HK-2 (cell line): ENCODE measurements around the gene ATP13A3.

Source experiments
- DNase-seq: peaks from one replicate; pipeline ENCODE4 v3.0.0-alpha.2; 2018; ENCODE audit not compliant: unreplicated experiment

The ATP13A3 gene

DNA sequence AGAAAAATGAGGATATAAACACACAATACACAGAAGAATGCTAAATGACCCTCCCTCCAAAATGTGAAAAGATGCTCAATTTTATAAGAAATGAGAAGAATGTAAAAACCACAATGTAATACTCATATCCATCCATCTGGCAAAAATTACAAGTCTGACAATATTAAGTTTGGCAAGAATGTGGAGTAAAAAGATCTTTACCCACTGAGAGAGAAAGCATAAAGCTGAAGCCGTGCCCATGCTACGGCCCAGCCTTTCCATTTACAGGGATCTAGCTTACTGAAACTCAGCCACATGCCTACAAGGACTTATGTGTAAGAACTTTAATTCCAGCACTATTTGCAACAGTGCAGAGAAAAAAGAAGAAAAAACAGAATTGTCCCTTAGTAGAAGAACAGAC is 42.9 kb downstream of the ATP13A3 start:
- DNase-seq, result no peak

DNA sequence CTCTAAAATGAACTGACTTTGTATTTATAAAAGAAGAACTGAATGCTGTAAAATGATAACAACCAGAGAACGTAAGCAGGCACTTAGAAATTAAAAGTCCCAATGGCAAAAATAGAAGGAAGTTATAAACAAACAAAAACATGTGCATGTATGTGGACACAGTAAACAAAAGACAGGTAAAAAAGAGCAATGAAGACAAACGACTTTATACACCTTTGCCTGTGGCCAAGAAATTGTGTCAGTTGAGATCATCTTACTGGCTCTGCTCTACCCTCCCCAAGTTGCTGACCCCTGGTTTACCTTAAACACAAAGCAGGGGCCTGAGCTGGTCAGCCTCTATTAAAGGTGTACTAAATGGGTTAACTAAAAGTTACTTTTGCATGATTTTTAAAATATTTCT is 46.0 kb downstream of the ATP13A3 start:
- DNase-seq, result no peak

- no peak for DNase-seq
Measured at GRCh38 chr3:194439881-194440550, 46.8 kb downstream of the ATP13A3 start.

- no peak for DNase-seq
Measured at GRCh38 chr3:194434503-194434902, 52.3 kb downstream of the ATP13A3 start.

DNA sequence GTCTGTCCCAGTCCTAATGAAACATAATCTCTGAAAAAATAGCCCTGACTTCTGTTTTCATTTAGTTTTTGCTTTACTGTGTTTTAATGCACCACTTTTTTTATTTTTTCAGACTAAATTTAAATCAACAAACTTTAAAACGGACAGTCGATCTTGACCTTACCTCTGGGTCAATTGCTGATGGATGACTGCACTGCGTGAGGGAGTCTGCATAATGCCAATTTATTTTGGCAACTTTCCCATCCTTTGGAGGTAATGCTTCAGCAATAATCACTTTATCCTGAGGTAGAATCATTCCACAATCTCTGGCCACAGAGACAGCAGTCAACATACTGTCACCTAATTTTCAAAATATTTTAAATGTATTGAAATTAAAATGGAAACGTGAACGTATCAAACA is 55.2 kb downstream of the ATP13A3 start:
- DNase-seq, result no peak

GRCh38 chr3:194425399-194425798 is 61.4 kb downstream of the ATP13A3 start:
- DNase-seq, result no peak

DNA sequence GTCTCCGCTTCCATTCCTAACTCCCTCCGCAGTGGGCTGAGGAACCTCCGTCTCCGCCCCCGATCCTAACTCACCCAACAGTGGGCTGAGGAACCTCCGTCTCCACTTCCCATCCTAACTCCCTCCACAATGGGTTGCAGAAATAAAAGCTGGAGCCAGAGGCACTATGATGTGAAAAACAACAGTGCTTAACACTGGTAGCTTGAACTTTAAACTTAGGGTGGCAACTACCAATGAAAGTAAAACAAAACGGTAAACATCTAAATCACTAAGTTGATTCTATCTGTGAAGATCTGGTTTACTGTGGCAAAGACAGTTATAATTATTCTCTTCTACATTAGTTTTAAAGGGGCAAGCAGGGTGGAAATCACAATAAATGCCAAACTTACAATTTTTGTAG is 61.8 kb downstream of the ATP13A3 start:
- no peak for DNase-seq

DNA sequence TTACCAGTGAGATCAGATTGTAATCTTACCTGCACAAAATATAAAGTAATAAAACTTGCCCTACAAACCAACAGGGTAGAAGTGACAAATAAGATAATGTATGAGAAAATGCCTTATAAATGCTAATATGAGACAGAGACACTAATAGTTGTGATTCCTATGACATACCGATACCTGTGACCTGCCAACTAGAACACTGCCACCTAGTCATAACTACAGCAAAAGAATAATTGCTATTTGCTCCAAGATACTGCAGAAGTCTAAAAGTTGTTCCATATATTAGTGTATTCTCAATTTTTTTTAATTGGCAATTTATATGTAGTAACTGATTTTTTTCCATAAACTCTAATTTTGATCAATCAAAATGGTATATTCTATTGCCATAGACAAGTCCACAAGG is 62.4 kb downstream of the ATP13A3 start:
- no peak for DNase-seq

- DNase-seq, result no peak
Measured at GRCh38 chr3:194423317-194423716, 63.5 kb downstream of the ATP13A3 start.

GRCh38 chr3:194422188-194422587 is 64.6 kb downstream of the ATP13A3 start:
- no peak for DNase-seq

DNA sequence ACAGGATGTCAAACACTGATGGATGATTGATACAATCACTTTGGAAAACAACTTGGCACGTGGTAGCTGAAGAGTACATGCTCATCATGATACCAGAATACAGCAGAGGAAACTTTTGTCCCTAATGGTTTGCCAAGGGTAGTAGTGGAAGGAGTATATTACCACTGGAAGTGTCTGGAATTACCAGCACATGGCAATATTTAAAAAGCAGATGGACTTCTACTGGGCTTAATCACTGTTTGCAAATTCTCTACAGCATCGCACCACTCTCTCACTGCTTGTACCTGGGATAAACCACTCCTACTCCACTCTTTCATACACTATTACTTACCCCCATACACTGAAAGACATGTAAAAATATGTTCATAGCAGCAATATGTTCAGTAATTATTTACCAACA is 68.1 kb downstream of the ATP13A3 start:
- DNase-seq, result no peak

DNA sequence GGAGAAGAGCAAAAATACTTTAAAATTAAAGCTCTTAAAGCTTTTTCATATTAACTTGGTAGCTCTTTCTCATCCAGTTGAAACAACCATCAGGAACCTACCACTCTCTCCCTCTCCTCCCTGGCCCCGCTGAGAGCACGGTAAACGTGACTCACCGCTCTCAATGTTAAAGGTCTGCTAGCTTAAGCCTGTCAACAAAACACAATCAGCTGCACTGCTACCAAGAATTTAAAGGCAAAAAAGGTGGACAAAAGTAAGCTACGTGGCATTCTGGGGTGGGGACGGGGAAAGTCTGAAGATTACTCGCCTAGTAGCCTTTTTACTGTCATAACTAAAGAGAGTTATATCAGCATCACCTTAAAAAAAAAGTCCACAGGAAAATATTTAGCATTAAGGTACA is 79.4 kb downstream of the ATP13A3 start:
- peak; percentile 46 for DNase-seq

- no peak for DNase-seq
Measured at GRCh38 chr3:194405766-194406165, 81.0 kb downstream of the ATP13A3 start.

- DNase-seq, result no peak
Measured at GRCh38 chr3:194404365-194405140, 82.2 kb downstream of the ATP13A3 start.

DNA sequence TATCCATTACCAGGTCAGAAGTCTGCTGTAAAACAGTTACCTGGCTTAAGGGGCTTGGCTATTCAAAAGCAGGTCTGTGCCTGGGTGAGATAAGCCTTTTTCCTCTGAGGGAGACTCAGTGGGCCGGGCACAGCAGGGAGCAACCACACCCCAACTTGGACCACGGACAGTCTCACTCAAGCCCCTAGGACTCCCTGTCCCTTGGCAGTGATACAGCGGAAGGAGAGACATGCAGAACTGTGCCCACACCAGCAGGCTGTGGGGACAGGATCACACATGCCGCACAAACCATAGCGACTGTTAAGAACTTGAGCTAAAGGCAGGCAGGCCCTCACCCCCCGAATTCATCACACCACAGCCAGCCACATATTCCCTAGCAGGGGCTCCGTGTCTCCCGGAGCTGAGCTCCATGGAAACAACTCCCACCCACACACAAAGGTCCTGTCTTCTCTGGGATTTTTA is 84.9 kb downstream of the ATP13A3 start:
- DNase-seq, result no peak

DNA sequence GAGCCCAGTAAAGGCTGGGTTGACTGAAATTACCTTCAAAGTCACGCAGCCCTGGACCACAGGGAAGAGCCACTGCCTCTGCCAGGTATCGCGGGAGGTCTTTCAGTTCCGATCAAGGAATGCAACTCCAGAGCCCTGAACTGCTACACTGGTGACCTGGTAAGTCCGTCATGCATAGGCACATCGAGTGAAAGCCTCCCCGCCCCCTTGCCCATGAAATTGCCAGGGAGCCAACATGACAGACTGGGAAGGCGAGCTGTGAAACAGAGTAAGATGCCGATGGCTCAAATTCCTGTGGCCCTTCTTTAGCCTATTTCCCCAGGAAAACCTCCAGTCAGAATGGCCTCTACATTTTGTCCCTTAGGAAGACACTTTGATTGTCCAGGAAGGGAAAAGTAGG is 85.5 kb downstream of the ATP13A3 start:
- no peak for DNase-seq

DNA sequence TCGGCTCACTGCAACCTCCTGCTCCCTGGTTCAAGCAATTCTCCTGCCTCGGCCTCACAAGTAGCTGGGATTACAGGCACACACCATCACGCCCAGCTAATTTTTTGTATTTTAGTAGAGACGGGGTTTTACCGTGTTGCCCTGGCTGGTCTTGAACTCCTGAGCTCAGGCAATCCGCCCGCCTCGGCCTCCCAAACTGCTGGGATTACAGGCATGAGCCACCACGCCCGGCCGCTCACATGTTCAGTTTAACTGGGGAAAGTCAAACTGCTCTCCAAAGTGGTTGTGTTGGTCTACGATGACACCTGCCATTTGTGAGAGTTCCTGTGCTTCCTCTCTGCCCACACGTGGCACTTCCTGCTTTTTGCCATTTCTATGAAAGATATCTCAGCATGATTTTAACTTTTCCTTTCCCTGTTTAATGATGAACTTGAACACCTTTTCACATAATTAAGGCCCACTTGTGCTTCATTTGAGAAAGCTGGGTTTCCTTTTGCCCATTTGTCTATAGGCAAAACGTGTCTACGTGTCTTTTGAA is 86.9 kb downstream of the ATP13A3 start:
- DNase-seq, result no peak

DNA sequence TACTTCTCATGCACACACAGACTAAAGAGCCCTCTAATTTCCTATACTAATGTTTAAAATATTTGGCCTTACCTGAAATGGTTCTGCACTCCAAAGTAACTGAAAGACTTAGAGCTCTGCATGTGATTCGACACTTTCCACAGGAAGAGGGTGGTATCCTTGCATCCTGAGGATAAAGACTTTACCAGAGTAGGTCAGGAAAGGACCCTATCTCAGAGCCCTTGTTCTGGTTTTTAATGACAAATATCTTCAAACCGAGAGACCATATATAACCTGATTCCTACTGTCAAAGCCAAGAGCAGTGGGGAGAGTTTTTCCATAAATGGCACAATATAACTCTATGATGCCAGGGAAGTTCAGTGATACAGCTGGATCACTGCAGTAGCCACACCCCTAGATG is 87.6 kb downstream of the ATP13A3 start, which contains the start of gene GP5:
TSS of gene GP5 (minus strand) at position 101 of the 400 bp plus-strand sequence. CDS start 984 bp downstream, outside the sequence.
- no peak for DNase-seq

- DNase-seq, result no peak
Measured at GRCh38 chr3:194397757-194398312, 89.0 kb downstream of the ATP13A3 start.

DNA sequence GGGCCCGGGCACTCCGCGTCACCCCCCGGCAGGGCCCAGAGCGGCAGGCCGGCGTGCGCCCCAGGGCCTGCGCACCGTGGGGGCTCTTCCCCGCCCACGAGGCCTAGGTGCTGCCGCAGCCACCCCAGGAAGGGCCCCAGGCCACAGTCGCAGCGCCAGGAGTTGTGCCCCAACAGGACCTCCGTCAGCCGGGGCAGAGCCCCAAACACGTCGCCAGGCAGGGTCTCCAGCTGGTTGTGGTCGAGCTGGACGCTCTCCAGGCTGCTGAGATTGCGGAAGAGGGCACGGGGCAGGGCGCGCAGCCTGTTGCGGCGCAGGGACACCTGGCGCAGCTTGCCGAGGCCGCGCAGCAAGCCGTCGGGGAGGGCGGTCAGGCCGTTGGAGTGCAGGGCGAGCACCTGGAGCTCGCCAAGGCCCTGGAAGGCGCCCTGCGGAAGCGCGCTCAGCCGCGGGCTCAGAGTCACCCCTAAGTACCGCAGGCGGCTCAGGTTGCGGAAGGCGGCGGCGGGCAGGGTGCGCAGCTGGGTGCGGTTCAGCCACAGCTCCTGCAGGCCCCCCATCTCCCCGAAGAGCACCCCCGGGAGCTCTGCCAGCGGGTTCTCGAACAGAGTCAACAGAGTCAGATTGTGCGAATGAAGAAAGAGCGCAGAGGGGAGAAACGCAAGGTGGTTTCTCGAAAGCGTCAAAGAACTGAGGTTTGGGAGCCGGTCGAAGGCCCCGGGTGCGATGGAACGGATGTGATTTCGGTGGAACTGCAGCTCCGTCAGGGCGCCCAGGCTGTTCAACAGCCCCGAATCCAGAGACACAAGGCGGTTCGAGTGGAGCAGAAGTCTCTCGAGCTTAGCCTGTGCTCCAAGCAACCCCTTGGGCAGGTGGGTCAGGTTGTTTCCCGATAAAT is 89.7 kb downstream of the ATP13A3 start:
- DNase-seq, result no peak

GRCh38 chr3:194396539-194396858 is 90.3 kb downstream of the ATP13A3 start:
- DNase-seq, result no peak
